Uterus (tissue), 4 donors: Measurements from ENCODE around the gene SMIM41. TPM values are rescaled to one million over a fixed set of nuclear protein-coding genes. Genes with fewer than 3 reads are reported as not detected.
A peak's percentile ranks its signal among the peaks of the same experiment; 100 is the strongest.

Experiments
- DNase-seq, 2 donors: peaks; one replicate each; pipeline ENCODE4 v3.0.0-alpha.2; 2019 to 2020
- H3K27ac ChIP-seq, 2 donors: fragments of 200-600 bp; sonication (generic); 1 replicate in 1 of 2; 2 replicates in 1 of 2; pipeline ENCODE4 v1.5.1; 2016 to 2018
- H3K27me3 ChIP-seq, 2 donors: fragments of 200-600 bp; sonication (generic); one replicate each; pipeline ENCODE4 v1.5.1; 2018 to 2019; ENCODE audit warnings: control low read depth in 1 of 2
- H3K36me3 ChIP-seq, 2 donors: fragments of 200-600 bp; sonication (generic); one replicate each; pipeline ENCODE4 v1.5.1; 2019; ENCODE audit warnings: control low read depth in 1 of 2
- H3K4me1 ChIP-seq, 2 donors: fragments of 200-600 bp; sonication (generic); one replicate each; pipeline ENCODE4 v1.5.1; 2018 to 2019; ENCODE audit warnings: control low read depth in 1 of 2
- H3K4me3 ChIP-seq, 2 donors: fragments of 200-600 bp; sonication (generic); 1 replicate in 1 of 2; 2 replicates in 1 of 2; pipeline ENCODE4 v1.5.1; 2018 to 2019; ENCODE audit warnings: mild to moderate bottlenecking in 1 of 2
- H3K9me3 ChIP-seq, 2 donors: fragments of 200-600 bp; sonication (generic); one replicate each; pipeline ENCODE4 v1.5.1; 2019; ENCODE audit warnings: control low read depth in 1 of 2
- POLR2A ChIP-seq, 2 donors: fragments of 450-650 bp; IDR thresholded peaks; one replicate each; pipeline ENCODE4 v1.6.1; 2016; ENCODE audit warnings: antibody characterized with exemption in 2 of 2, mild to moderate bottlenecking in 1 of 2, moderate library complexity in 1 of 2
- intact Hi-C: fragments of 100-400 bp; cut with DNase I; formaldehyde crosslinking; loops from one replicate; pipeline ENCODE4 v1.15.1; 2023; ENCODE audit warnings: low total_unique reads
- total RNA-seq, 4 donors: library from RNA; depleted of rRNA in 3 of 4; stranded (reverse); fragments of >200 nt in 3 of 4; gene quantifications; one replicate each; pipeline versions ENCODE4 v1.1.0 to v1.2.4, GENCODE V29; 2014 to 2023
- TF ChIP-seq, protein P1 (sequence below), 4 experiments: fragments of 200-600 bp in 2 of 4; fragments of 450-650 bp in 2 of 4; sonication (generic) in 2 of 4; IDR thresholded peaks; one replicate each; pipeline ENCODE4 v1.5.1; 2016 to 2019; ENCODE audit warnings: antibody characterized with exemption in 4 of 4, mild to moderate bottlenecking in 2 of 4, moderate library complexity in 1 of 4
- donor health status: DM: yes; HTN: yes; CAD: no.

SMIM41 gene
- total RNA-seq, 4 donors from 2014 or later = not detected

DNA sequence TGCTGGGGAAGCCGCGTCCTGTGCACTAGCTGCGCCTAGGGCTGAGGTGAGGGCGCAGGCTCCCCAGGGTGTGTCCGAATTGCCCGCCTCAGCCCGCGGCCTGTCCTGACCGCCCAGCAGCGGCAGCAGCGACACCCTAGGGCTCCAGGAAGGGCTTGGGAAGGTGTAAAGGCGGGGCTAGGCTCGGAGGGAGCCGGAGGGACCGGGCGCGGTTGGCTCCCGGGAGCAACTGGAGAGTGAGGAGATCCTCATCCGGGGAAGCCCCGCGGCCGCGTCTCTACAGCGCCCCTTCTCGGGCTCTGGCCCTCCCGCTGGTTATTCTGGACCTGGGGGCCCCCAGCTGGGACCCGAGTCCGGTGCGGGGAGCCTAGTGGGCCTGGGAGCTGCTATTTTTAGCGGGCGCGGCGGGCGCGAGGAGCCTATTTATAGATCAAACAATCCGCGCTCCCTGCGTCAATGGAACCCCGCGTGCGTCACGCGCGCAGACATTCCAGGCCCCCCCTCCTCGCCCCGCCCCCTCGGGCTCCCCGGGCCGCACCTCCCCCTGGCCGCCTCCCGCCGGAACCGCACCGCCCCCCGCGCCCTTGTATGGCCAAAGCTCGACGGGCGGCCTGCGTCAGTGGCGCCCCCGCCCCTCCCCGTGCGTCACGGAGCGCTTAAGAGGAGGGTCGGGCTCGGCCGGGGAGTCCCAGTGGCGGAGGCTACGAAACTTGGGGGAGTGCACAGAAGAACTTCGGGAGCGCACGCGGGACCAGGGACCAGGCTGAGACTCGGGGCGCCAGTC is 28.6 kb upstream of the SMIM41 start, which contains the start of gene NR4A1:
NR4A1 (plus strand) TSS at position 685 of the 784 bp plus-strand sequence. CDS start 2,887 bp downstream, outside the sequence.
- intact Hi-C loops = no loop called here
- Histone ChIP-seq H3K4me1 (peaks cover under 1 to 12% of the 10 kb centered on the region in 2 donors), H3K27me3 (no peaks in the 10 kb centered on the region), H3K27ac (peak within 1 kb of the TSS; percentile 98 to 99), H3K36me3 (no peaks in the 10 kb centered on the region), H3K4me3 (peak within 1 kb of the TSS; percentile 73 to 74), H3K9me3 (no peaks in the 10 kb centered on the region)
- peak; percentile 99 for DNase-seq
- TF ChIP-seq POLR2A (IDR thresholded peaks at IDR 0.05) = peak; percentile 97 to 99
- TF ChIP-seq, protein P1, sequence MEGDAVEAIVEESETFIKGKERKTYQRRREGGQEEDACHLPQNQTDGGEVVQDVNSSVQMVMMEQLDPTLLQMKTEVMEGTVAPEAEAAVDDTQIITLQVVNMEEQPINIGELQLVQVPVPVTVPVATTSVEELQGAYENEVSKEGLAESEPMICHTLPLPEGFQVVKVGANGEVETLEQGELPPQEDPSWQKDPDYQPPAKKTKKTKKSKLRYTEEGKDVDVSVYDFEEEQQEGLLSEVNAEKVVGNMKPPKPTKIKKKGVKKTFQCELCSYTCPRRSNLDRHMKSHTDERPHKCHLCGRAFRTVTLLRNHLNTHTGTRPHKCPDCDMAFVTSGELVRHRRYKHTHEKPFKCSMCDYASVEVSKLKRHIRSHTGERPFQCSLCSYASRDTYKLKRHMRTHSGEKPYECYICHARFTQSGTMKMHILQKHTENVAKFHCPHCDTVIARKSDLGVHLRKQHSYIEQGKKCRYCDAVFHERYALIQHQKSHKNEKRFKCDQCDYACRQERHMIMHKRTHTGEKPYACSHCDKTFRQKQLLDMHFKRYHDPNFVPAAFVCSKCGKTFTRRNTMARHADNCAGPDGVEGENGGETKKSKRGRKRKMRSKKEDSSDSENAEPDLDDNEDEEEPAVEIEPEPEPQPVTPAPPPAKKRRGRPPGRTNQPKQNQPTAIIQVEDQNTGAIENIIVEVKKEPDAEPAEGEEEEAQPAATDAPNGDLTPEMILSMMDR (IDR thresholded peaks at IDR 0.05) = peak in 3 of 4 experiments; percentile 13 to 34 (median 31)

DNA sequence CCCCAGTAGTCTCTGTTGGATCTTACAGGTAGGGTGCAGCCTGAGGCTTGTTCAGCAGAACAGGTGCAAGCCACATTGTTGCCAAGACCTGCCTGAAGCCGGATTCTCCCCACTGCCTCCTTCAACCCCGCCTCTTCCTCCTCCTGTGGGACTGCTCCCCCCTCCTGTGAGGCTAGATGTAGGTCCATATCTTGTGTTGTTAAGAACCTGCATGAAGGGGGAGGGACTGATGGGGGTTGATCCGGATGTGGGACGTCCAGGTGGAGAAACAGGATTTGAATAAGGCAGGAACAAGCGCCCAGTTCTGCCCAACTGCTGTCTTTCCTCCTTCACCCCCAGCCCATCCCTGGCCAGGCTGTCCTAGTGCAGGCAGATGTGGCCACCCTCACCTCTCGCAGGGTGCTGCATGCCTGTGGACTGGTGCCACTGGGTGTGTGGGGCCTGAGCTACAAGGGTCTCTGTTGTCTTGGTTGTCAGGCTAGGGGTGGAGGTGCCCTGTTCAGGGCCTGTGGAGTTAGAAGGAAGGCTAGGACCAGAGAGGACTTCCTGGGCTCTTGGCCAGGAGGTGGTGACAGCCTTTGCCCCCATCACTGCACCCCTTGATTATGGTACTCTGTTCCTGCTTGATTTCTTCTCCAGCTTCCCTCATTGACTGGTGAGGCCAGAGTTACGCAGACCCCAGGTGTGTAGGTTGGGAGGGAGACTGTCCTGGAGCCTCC is 26.9 kb upstream of the SMIM41 start:
- no peaks in the 10 kb centered on the region for H3K9me3 ChIP-seq
- intact Hi-C loops = no loop called here
- peak overlapping the region; percentile 98 to 99 for H3K27ac ChIP-seq
- no peaks in the 10 kb centered on the region for H3K27me3 ChIP-seq
- peak in 1 of 2 donors; percentile 35 for DNase-seq
- H3K4me3 ChIP-seq = peak overlapping the region; percentile 73 to 74
- peaks cover 0 to 12% of the 10 kb centered on the region in 2 donors for H3K4me1 ChIP-seq
- TF ChIP-seq POLR2A (IDR thresholded peaks at IDR 0.05) = no peak
- TF ChIP-seq, protein P1 (IDR thresholded peaks at IDR 0.05) = no peak
- H3K36me3 ChIP-seq = no peaks in the 10 kb centered on the region

DNA sequence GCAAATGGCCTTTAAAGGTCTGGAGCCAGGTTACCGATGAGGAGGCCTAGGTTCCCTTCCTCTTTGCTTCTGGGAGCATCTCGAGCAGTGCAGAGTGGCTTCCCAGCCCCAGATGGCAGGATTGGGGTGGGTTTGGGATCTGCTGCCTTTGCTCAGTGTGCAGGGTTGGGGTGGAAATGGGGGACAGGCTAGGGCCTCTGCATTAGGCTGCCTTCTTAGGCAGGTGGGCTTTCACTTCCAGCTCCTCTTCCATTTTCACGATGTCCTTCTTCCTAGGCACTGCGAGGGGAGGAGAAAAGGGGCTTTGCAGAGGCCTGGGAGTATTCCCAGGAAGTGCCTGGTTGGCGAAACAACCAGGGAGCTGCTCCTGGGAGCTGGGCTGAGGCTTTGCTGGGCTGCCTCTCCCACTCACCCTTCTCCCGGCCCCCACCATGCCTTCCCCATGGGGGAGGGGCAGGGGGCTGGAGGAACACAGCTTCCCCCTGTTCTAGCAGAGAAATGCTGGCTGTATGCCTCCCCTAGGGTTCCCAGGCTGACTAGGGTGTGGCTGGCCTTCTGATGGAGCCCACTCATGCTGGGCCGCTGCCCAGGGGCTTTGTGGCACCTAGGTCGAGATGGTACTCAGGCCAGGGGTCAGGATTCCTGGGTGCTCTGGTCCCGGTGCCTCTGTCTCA is 25.8 kb upstream of the SMIM41 start:
- no peaks in the 10 kb centered on the region for H3K36me3 ChIP-seq
- H3K4me3 ChIP-seq = peak overlapping the region in 1 of 2 donors; percentile 73
- TF ChIP-seq POLR2A (IDR thresholded peaks at IDR 0.05) = no peak
- TF ChIP-seq, protein P1 (IDR thresholded peaks at IDR 0.05) = no peak
- peaks cover 0 to 12% of the 10 kb centered on the region in 2 donors for H3K4me1 ChIP-seq
- H3K9me3 ChIP-seq = no peaks in the 10 kb centered on the region
- H3K27me3 ChIP-seq = no peaks in the 10 kb centered on the region
- intact Hi-C loops = no loop called here
- peak overlapping the region; percentile 98 to 99 for H3K27ac ChIP-seq
- peak in 1 of 2 donors; percentile 30 for DNase-seq

DNA sequence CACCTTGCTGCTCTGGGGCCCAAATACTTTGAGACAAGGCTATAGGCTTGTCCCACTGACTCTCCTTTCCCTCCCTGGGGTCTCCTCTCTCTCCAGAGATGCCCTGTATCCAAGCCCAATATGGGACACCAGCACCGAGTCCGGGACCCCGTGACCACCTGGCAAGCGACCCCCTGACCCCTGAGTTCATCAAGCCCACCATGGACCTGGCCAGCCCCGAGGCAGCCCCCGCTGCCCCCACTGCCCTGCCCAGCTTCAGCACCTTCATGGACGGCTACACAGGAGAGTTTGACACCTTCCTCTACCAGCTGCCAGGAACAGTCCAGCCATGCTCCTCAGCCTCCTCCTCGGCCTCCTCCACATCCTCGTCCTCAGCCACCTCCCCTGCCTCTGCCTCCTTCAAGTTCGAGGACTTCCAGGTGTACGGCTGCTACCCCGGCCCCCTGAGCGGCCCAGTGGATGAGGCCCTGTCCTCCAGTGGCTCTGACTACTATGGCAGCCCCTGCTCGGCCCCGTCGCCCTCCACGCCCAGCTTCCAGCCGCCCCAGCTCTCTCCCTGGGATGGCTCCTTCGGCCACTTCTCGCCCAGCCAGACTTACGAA is 25.2 kb upstream of the SMIM41 start:
- H3K4me3 ChIP-seq = peak overlapping the region in 1 of 2 donors; percentile 73
- no peaks in the 10 kb centered on the region for H3K9me3 ChIP-seq
- no peaks in the 10 kb centered on the region for H3K27me3 ChIP-seq
- no peaks in the 10 kb centered on the region for H3K36me3 ChIP-seq
- H3K27ac ChIP-seq = peak overlapping the region; percentile 98 to 99
- peaks cover 0 to 12% of the 10 kb centered on the region in 2 donors for H3K4me1 ChIP-seq
- intact Hi-C loops = no loop called here
- TF ChIP-seq POLR2A (IDR thresholded peaks at IDR 0.05) = no peak
- TF ChIP-seq, protein P1 (IDR thresholded peaks at IDR 0.05) = no peak
- DNase-seq = peak in 1 of 2 donors; percentile 33
